Heart left ventricle (tissue), 16 donors: Measurements from ENCODE around the gene TCP10L. TPM values are rescaled to one million over a fixed set of nuclear protein-coding genes. Genes with fewer than 3 reads are reported as not detected.

Experiments used
- ATAC-seq, 4 donors: fragments of 200-7000 bp; cut with Tn5 transposase; one replicate each; pipeline ENCODE4 v1.9.1; 2020 to 2022; ENCODE audit warnings: moderate library complexity in 4 of 4, mild to moderate bottlenecking in 3 of 4, moderate number of reproducible peaks in 1 of 4
- DNase-seq, 5 donors: peaks; one replicate each; pipeline ENCODE4 v3.0.0-alpha.2; 2020
- H3K27ac ChIP-seq, 12 donors: fragments of 200-600 bp; sonication (generic) in 4 of 12; one replicate each; pipeline versions ENCODE4 v1.5.0 to v1.8.0; 2016 to 2022; ENCODE audit warnings: mild to moderate bottlenecking in 2 of 12
- H3K27me3 ChIP-seq, 9 donors: fragments of 200-600 bp; sonication (generic) in 2 of 9; one replicate each; pipeline versions ENCODE4 v1.5.1 to v1.8.0; 2016 to 2022; ENCODE audit warnings: mild to moderate bottlenecking in 3 of 9
- H3K36me3 ChIP-seq, 9 donors: fragments of 200-600 bp; sonication (generic) in 2 of 9; one replicate each; pipeline versions ENCODE4 v1.5.0 to v1.8.0; 2018 to 2022; ENCODE audit warnings: mild to moderate bottlenecking in 2 of 9
- H3K4me1 ChIP-seq, 12 donors: fragments of 200-600 bp; sonication (generic) in 4 of 12; one replicate each; pipeline versions ENCODE4 v1.5.0 to v1.8.0; 2016 to 2022; ENCODE audit warnings: mild to moderate bottlenecking in 3 of 12
- H3K4me3 ChIP-seq, 12 donors: fragments of 200-600 bp; sonication (generic) in 4 of 12; one replicate each; pipeline versions ENCODE4 v1.5.0 to v1.8.0; 2017 to 2022; ENCODE audit warnings: mild to moderate bottlenecking in 9 of 12, moderate library complexity in 4 of 12
- H3K9me3 ChIP-seq, 12 donors: fragments of 200-600 bp; sonication (generic) in 4 of 12; one replicate each; pipeline versions ENCODE4 v1.5.0 to v1.8.0; 2016 to 2022; ENCODE audit warnings: mild to moderate bottlenecking in 1 of 12
- POLR2A ChIP-seq, 2 donors: fragments of 450-650 bp; IDR thresholded peaks; one replicate each; pipeline ENCODE4 v1.6.1; 2017; ENCODE audit warnings: antibody characterized with exemption in 2 of 2, mild to moderate bottlenecking in 2 of 2, moderate library complexity in 2 of 2
- WGBS, 4 donors: extraction: QIAGEN DNeasy Blood & Tissue Kit in 2 of 4; methylation state at CpG; one replicate each; pipeline versions ENCODE4 v1.1.5 to v1.1.7; 2013 to 2018; 5-methylcytosine and 5-hydroxymethylcytosine counted together
- intact Hi-C, 10 donors: fragments of 100-400 bp; cut with DNase I; formaldehyde crosslinking; loops; one replicate each; pipeline versions ENCODE4 v1.11.1 to v1.14.2; 2022
- polyA plus RNA-seq, 2 donors: library from polyadenylated mRNA; stranded (reverse); fragments of 200-250 nt; gene quantifications; one replicate each; pipeline ENCODE4 v1.2.3, GENCODE V29; 2013
- total RNA-seq, 9 donors: library from RNA; depleted of rRNA in 2 of 9; stranded (reverse); fragments of >200 nt in 2 of 9; fragmentation: NEBNext Ultra II Directional in 3 of 9; extraction: Animal tissue kit (Norgen Biotek cat#: 25700) in 3 of 9; gene quantifications; one replicate each; pipeline versions ENCODE4 v1.1.0 to v1.2.4, GENCODE V29; 2016 to 2023
- TF ChIP-seq, protein P1 (sequence below), 12 donors: fragments of 200-600 bp; sonication (generic) in 4 of 12; IDR thresholded peaks; one replicate each; pipeline versions ENCODE4 v1.5.0 to v1.8.0; 2018 to 2022; ENCODE audit warnings: antibody characterized with exemption in 12 of 12, mild to moderate bottlenecking in 5 of 12
- donor health status: ischemic (EF 13 %, LVEDD 7.1; RV severe dilation, severe dysfunction).
- donor health status: healthy with polysubstance abuse.
- donor health status: DM: no; HTN: yes; CAD: no.
- donor health status: DM: no; HTN: no; CAD: no.
- donor health status: ischemic (EF 25% LVEDD 6.9; RV normal size, moderate dysfunction).
- donor health status: ischemic (EF 25% LVEDD 5.7; RV mildly dilated, moderate dysfunction).
- donor health status: healthy.
- donor health status: DM: yes; HTN: yes; CAD: no.
- donor health status: ischemic (EF 35%, LVEDD 5.7; RV mildly dilated, moderate dysfunction).
- donor health status: nonischemic (EF 11% LVEDD 7.7; RV severe dilation, severe dysfunction).
- donor health status: DM: yes; HTN: yes; CAD: no.
- donor health status: PGD.
- donor health status: ischemic (EF 29% LVEDD 5.4; RV normal size, mild dysfunction).
- donor health status: nonischemic (EF 23%, LVEDD 6.1; RV moderate dilation, normal function).

Gene TCP10L
- total and polyA plus RNA-seq, 11 donors = 0.80 to 3.9 (median 2.2) TPM

DNA sequence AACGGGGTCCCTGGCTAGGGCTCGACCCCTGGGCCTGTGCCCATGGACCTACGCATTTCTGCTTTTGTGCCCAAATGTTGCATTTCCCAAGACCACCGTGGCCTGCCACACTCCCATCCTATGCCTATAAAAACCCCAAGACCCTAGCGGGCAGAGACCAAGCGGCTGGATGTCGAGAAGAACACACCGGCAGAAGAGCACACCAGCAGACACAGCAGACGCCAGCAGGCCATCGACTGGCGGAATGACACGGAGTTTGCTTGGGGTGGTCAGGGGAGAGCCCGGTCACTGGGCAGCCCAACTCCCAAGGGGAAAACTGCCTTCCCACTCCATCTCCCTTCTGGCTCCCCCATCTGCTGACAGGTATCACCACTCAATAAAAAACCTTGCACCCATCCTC lies 4.4 kb downstream of the TCP10L start:
- TF ChIP-seq, protein P1, sequence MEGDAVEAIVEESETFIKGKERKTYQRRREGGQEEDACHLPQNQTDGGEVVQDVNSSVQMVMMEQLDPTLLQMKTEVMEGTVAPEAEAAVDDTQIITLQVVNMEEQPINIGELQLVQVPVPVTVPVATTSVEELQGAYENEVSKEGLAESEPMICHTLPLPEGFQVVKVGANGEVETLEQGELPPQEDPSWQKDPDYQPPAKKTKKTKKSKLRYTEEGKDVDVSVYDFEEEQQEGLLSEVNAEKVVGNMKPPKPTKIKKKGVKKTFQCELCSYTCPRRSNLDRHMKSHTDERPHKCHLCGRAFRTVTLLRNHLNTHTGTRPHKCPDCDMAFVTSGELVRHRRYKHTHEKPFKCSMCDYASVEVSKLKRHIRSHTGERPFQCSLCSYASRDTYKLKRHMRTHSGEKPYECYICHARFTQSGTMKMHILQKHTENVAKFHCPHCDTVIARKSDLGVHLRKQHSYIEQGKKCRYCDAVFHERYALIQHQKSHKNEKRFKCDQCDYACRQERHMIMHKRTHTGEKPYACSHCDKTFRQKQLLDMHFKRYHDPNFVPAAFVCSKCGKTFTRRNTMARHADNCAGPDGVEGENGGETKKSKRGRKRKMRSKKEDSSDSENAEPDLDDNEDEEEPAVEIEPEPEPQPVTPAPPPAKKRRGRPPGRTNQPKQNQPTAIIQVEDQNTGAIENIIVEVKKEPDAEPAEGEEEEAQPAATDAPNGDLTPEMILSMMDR (IDR thresholded peaks at IDR 0.05) = no peak
- no peak for TF ChIP-seq POLR2A (IDR thresholded peaks at IDR 0.05)
- no peak overlapping the region for H3K27ac ChIP-seq
- no peaks in the 10 kb centered on the region for H3K27me3 ChIP-seq
- intact Hi-C loops = no loop called here
- ATAC-seq = no peak
- H3K9me3 ChIP-seq = no peaks in the 10 kb centered on the region
- DNase-seq = no peak
- WGBS, 4 donors = 93 to 97% (median 93%) methylated on average over 11 to 13 of the region's 13 CpGs
- H3K36me3 ChIP-seq = peaks cover 0 to 15% (median 0%) of the 10 kb centered on the region in 9 donors
- H3K4me3 ChIP-seq = no peak overlapping the region
- no peaks in the 10 kb centered on the region for H3K4me1 ChIP-seq

GRCh38 chr21:32578107-32578691 lies 7.1 kb downstream of the TCP10L start:
- no peaks in the 10 kb centered on the region for H3K4me1 ChIP-seq
- H3K9me3 ChIP-seq = no peaks in the 10 kb centered on the region
- ATAC-seq = no peak
- H3K27ac ChIP-seq = no peak overlapping the region
- DNase-seq = no peak
- TF ChIP-seq, protein P1 (IDR thresholded peaks at IDR 0.05) = peak in 3 of 12 donors; percentile 5 to 13 (median 10)
- no peak for TF ChIP-seq POLR2A (IDR thresholded peaks at IDR 0.05)
- no peak overlapping the region for H3K4me3 ChIP-seq
- peaks cover 0 to 12% (median 0%) of the 10 kb centered on the region in 9 donors for H3K36me3 ChIP-seq
- intact Hi-C loops = no loop called here
- H3K27me3 ChIP-seq = no peaks in the 10 kb centered on the region
- WGBS, 4 donors = 67 to 75% (median 71%) methylated on average over 8 to 15 of the region's 15 CpGs

GRCh38 chr21:32576011-32576410 lies 9.3 kb downstream of the TCP10L start:
- DNase-seq = no peak
- intact Hi-C loops = no loop called here
- no peak for ATAC-seq
- H3K36me3 ChIP-seq = peaks cover 0 to 12% (median 0%) of the 10 kb centered on the region in 9 donors
- H3K9me3 ChIP-seq = no peaks in the 10 kb centered on the region
- H3K27me3 ChIP-seq = no peaks in the 10 kb centered on the region
- H3K4me3 ChIP-seq = no peak overlapping the region
- no peaks in the 10 kb centered on the region for H3K4me1 ChIP-seq
- no peak overlapping the region for H3K27ac ChIP-seq
- no peak for TF ChIP-seq POLR2A (IDR thresholded peaks at IDR 0.05)
- TF ChIP-seq, protein P1 (IDR thresholded peaks at IDR 0.05) = no peak
- whole genome bisulfite sequencing, 4 donors = 85 to 94% (median 92%) methylated on average over 10 to 11 of the region's 11 CpGs

GRCh38 chr21:32574946-32575925 lies 10.1 kb downstream of the TCP10L start:
- 89 to 90% (median 90%) methylated on average over 26 of the region's 26 CpGs for WGBS, 4 donors
- DNase-seq (no peak), ATAC-seq (peak in 1 of 4 donors; percentile 13)
- peaks cover 0 to 12% (median 0%) of the 10 kb centered on the region in 9 donors for H3K36me3 ChIP-seq
- TF ChIP-seq POLR2A (IDR thresholded peaks at IDR 0.05) = no peak
- TF ChIP-seq, protein P1 (IDR thresholded peaks at IDR 0.05) = no peak
- H3K9me3 ChIP-seq = no peaks in the 10 kb centered on the region
- intact Hi-C loops = loop anchor here in 1 of 10 donors (5.0 kb wide), 1 partner anchor 173 kb away; no protein-coding TSS in a partner anchor
- H3K4me1 ChIP-seq = no peaks in the 10 kb centered on the region
- no peak overlapping the region for H3K4me3 ChIP-seq
- H3K27ac ChIP-seq = no peak overlapping the region
- no peaks in the 10 kb centered on the region for H3K27me3 ChIP-seq
